GM13976 (cell line): ENCODE data around the gene VWA8.
"Not testable (repeated sequence)": the region's sequence is repeated elsewhere in the genome, so short reads cannot be mapped to it uniquely, and the experiment has no call there.

Experiments used
- DNase-seq: peaks from one replicate; pipeline ENCODE4 v3.0.0; 2012; ENCODE audit warnings: low spot score
- in situ Hi-C: fragments of 300-500 bp; cut with MboI; formaldehyde crosslinking; loops from one replicate; pipeline ENCODE4 v1.12.0; 2022; ENCODE audit warnings: low sequenced_read_pairs, mixed read lengths, inconsistent platforms; ENCODE audit not compliant: unreplicated experiment
- TF ChIP-seq, protein P1 (sequence below): IDR thresholded peaks from 2 replicates; pipeline ENCODE4 v1.5.1; 2012; ENCODE audit warnings: borderline replicate concordance, mild to moderate bottlenecking; ENCODE audit not compliant: insufficient read depth; ENCODE audit errors: extremely low read depth, missing control alignments, control extremely low read depth

The VWA8 gene

DNA sequence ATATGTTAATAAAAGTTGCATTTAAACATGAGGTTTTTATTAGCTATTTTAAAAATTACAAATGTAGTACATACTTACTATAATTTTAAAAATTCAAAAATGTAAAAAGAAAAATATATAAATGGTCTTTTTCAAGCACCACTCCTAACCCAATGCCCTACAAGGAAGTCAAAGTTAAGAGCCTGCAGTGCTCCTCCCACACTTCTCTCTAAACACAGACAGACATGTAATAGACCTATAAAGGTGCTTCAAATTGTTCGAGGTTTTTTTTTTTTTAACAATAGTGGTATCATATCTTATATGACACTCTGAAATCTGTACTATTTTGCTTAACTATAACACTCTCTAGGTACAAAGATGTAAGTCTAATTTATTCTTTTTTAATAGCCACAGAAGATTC is 25.4 kb downstream of the VWA8 start:
- in situ Hi-C loops = no loop called here
- no peak for DNase-seq
- TF ChIP-seq, protein P1, sequence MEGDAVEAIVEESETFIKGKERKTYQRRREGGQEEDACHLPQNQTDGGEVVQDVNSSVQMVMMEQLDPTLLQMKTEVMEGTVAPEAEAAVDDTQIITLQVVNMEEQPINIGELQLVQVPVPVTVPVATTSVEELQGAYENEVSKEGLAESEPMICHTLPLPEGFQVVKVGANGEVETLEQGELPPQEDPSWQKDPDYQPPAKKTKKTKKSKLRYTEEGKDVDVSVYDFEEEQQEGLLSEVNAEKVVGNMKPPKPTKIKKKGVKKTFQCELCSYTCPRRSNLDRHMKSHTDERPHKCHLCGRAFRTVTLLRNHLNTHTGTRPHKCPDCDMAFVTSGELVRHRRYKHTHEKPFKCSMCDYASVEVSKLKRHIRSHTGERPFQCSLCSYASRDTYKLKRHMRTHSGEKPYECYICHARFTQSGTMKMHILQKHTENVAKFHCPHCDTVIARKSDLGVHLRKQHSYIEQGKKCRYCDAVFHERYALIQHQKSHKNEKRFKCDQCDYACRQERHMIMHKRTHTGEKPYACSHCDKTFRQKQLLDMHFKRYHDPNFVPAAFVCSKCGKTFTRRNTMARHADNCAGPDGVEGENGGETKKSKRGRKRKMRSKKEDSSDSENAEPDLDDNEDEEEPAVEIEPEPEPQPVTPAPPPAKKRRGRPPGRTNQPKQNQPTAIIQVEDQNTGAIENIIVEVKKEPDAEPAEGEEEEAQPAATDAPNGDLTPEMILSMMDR = no peak

DNA sequence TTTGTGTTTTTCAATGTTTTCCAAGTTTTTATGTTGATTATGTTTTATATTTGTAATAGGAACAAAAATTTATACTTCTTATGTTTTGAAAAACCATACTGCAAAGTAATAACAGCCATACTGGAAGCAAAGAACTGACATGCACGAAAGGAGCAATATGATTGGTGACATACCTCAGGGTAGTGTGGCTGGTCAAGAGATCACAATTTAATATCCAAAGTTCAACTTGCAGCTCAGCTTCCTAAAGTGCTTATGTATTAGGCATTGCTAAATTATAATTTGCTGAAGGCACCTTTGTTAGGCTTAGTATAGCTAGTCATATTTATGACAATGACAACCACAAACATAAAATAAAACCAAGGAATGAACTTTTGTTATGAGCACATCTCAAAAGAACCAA is 25.9 kb downstream of the VWA8 start:
- TF ChIP-seq, protein P1 = no peak
- in situ Hi-C loops = no loop called here
- no peak for DNase-seq

DNA sequence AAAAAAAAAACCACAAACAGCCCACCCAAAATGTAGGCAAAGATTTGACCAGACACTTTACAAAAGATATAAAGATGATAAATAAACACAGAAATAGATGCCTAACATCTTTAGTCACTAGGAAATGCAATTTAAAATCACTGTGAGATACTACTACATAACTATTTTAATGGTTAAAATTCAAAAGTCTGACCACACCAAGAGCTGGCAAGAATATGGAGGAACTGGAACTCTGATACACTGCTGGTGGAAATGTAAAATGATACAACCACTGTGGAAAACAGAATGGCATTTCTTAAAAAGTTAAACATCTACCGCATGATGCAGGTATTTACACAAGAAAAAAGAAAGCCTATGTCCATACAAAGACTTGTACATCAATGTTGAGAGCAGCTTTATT is 26.8 kb downstream of the VWA8 start:
- DNase-seq = no peak
- in situ Hi-C loops = no loop called here
- TF ChIP-seq, protein P1 = no peak

DNA sequence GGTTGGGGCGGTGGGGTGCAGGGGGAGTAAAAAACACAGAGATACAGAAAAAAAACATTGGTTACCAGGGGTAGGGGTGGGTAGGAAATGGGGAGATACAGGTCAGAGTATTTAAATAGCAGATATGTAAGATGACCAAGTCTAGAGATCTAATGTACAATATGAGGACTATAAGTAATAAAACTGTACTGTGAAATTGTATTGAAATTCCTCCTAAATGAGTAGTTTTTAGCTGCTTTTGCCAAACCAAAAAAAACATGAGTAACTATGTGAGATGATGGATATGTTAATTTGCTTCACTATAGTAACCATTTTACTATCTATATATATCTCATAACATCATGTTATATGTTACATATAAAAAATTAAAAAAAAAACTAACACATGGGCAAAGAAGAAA is 29.6 kb downstream of the VWA8 start:
- DNase-seq = no peak
- in situ Hi-C loops = no loop called here
- TF ChIP-seq, protein P1 = no peak

DNA sequence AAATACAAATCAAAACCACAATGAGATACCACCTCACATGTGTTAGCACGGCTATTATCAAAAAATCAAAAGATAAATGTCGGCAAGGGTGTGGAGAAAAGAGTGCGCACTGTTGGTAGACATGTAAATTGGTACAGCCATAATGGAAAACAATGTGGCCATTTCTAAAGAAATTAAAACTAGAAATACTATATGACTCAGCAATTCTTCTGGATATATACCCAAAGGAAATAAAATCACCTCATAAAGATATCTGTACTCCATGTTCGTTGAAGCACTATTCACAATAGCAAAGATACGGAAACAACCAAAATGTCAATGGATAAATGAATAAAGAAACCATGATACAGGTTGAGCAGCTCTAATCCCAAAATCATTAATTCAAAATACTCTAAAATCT is 30.8 kb downstream of the VWA8 start:
- in situ Hi-C loops = no loop called here
- no peak for DNase-seq
- TF ChIP-seq, protein P1 = no peak

DNA sequence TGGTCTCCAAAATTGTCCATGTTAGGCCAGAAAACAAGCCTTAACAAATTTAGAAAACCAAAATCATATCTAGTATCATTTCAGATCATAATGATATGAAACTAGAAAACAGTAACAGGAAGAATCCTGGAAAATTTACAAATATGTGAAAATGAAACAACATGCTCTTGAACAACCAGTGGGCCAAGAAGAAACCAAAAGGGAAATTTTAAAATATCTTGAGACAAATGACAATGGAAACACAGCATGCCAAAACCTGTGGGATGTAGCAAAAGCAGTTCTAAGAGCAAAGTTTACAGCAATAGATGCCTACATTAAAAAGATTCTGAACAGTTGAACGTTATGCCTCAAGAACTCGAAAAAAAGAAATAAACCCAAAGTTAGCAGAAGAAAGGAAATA is 32.6 kb downstream of the VWA8 start:
- no peak for DNase-seq
- TF ChIP-seq, protein P1 = no peak
- in situ Hi-C loops = no loop called here

DNA sequence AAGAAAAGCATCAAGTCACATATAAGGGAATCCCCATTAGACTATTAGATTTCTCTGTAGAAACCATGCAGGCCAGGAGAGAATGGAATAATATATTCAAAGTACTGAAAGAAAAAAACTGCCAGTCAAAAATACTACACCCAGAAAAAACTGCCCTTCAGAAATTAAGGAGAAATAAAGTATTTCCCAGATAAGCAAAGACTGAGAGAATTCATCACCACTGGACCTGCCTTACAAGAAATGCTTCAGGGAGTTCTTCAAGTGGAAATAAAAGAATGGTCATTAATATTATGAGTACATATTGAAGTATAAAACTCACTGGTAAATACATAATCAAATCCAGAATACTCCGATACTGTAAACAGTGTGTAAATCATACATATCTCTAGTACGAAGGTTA is 35.9 kb downstream of the VWA8 start:
- in situ Hi-C loops = no loop called here
- no peak for DNase-seq
- TF ChIP-seq, protein P1 = no peak

DNA sequence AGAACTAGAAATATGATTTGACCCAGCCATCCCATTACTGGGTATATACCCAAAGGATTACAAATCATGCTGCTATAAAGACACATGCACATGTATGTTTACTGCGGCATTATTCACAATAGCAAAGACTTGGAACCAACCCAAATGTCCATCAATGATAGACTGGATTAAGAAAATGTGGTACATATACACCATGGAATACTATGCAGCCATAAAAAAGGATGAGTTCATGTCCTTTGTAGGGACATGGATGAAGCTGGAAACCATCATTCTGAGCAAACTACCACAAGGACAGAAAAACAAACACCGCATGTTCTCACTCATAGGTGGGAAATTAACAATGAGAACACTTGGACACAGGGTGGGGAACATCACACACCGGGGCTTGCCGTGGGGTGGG is 38.0 kb downstream of the VWA8 start:
- in situ Hi-C loops = not testable (repeated sequence)

More for the DNA sequence above, 38.0 kb downstream of the VWA8 start:
- DNase-seq = not testable (repeated sequence)
